Endodermal cell (in vitro differentiated cells): Measurements from ENCODE around the gene CHST11. TPM values are rescaled to one million over a fixed set of nuclear protein-coding genes. Genes with fewer than 3 reads are reported as not detected.

ENCODE experiments used
- DNase-seq: peaks from one replicate; pipeline ENCODE4 v3.0.0-alpha.2; 2017
- H3K27ac ChIP-seq: 2 replicates; pipeline ENCODE4 v1.5.1; 2013; ENCODE audit warnings: mild to moderate bottlenecking, low read depth, low read length, moderate library complexity
- H3K27me3 ChIP-seq: 2 replicates; pipeline ENCODE4 v1.6.1; 2013; ENCODE audit warnings: mild to moderate bottlenecking, low read length, moderate library complexity; ENCODE audit not compliant: insufficient read depth, control insufficient read depth, poor library complexity, severe bottlenecking
- H3K36me3 ChIP-seq: 2 replicates; pipeline ENCODE4 v1.7.0; 2013; ENCODE audit warnings: mild to moderate bottlenecking, low read length, moderate library complexity; ENCODE audit not compliant: control insufficient read depth, insufficient read depth
- H3K4me1 ChIP-seq: one replicate; pipeline ENCODE4 v1.7.0; 2013; ENCODE audit warnings: low read length; ENCODE audit not compliant: control insufficient read depth, insufficient read depth
- H3K4me3 ChIP-seq: 2 replicates; pipeline ENCODE4 v1.5.1; 2013; ENCODE audit warnings: mild to moderate bottlenecking, low read length, moderate library complexity
- H3K9ac ChIP-seq: 2 replicates; pipeline ENCODE4 v1.6.1; 2013; ENCODE audit warnings: mild to moderate bottlenecking, low read length, moderate library complexity; ENCODE audit not compliant: poor library complexity, severe bottlenecking; ENCODE audit errors: extremely low read depth
- H3K9me3 ChIP-seq: 2 replicates; pipeline ENCODE4 v1.6.1; 2013; ENCODE audit warnings: mild to moderate bottlenecking, low read length, moderate library complexity; ENCODE audit not compliant: control insufficient read depth
- H3K27ac Mint-ChIP-seq: 2 replicates; pipeline ENCODE4 v1.8.0; 2020; ENCODE audit warnings: mixed read lengths
- H3K27me3 Mint-ChIP-seq: 2 replicates; pipeline ENCODE4 v1.8.0; 2021; ENCODE audit warnings: mild to moderate bottlenecking, mixed read lengths; ENCODE audit not compliant: insufficient read depth
- H3K36me3 Mint-ChIP-seq: 2 replicates; pipeline ENCODE4 v1.8.0; 2020; ENCODE audit warnings: low read depth, mixed read lengths
- H3K4me1 Mint-ChIP-seq: 2 replicates; pipeline ENCODE4 v1.8.0; 2020; ENCODE audit warnings: mixed read lengths
- H3K4me3 Mint-ChIP-seq: 2 replicates; pipeline ENCODE4 v1.8.0; 2020; ENCODE audit warnings: mild to moderate bottlenecking, moderate library complexity, mixed read lengths
- H3K9me3 Mint-ChIP-seq: 2 replicates; pipeline ENCODE4 v1.8.0; 2020; ENCODE audit warnings: mild to moderate bottlenecking, mixed read lengths
- WGBS, 2 experiments: methylation state at CpG; one replicate each; pipeline versions ENCODE4 v1.1.5 to v1.1.7; 2013; ENCODE audit warnings: missing lambda C conversion rate in 2 of 2, mixed read lengths in 1 of 2; ENCODE audit not compliant: insufficient coverage in 1 of 2, insufficient read length in 1 of 2; 5-methylcytosine and 5-hydroxymethylcytosine counted together
- total RNA-seq, 2 donors: library from RNA; stranded (reverse); fragmentation: NEBNext Ultra II Directional in 1 of 2; extraction: Animal tissue kit (Norgen Biotek cat#: 25700) in 1 of 2; gene quantifications; 2 replicates in 1 of 2; 3 replicates in 1 of 2; pipeline ENCODE4 v1.2.1, GENCODE V29; 2021
- TF ChIP-seq, protein P1 (sequence below): fragments of 200-600 bp; sonication (generic); conservative IDR thresholded peaks from 2 replicates; pipeline ENCODE4 v1.5.0; 2021; ENCODE audit warnings: antibody characterized with exemption, mild to moderate bottlenecking

CHST11 gene
- total RNA-seq, 2 donors from 2014 or later: 30.7 to 36.2 TPM

DNA sequence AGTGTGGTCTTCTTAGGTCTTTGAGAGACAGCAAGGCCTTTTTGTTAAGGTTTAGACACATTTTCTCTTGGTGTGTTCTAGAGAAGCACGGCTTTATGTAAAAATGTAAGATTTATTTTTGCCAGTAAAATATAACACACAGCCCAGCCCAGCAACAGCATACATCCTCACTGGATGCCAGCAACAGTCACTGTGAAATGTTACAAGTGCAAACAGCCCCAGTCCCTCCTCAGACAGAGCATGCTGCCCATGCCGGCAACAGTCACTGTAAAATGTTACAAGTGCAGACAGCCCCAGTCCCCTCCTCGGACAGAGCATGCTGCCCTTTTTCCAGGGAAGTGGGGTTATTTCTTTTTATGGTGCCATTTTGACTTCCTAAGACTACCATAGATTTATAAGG is 207.6 kb downstream of the CHST11 start:
- peaks cover 12% of the 10 kb centered on the region for H3K4me1 Mint-ChIP-seq
- Histone ChIP-seq H3K36me3 (no peaks in the 10 kb centered on the region), H3K27me3 (no peaks in the 10 kb centered on the region), H3K27ac (no peak overlapping the region), H3K4me1 (peaks cover 14% of the 10 kb centered on the region), H3K4me3 (no peak overlapping the region), H3K9ac (no peak overlapping the region), H3K9me3 (no peaks in the 10 kb centered on the region)
- H3K9me3 Mint-ChIP-seq: no peaks in the 10 kb centered on the region
- 69 to 76% methylated on average over 2 of the region's 3 CpGs for WGBS, 2 experiments
- TF ChIP-seq, protein P1, sequence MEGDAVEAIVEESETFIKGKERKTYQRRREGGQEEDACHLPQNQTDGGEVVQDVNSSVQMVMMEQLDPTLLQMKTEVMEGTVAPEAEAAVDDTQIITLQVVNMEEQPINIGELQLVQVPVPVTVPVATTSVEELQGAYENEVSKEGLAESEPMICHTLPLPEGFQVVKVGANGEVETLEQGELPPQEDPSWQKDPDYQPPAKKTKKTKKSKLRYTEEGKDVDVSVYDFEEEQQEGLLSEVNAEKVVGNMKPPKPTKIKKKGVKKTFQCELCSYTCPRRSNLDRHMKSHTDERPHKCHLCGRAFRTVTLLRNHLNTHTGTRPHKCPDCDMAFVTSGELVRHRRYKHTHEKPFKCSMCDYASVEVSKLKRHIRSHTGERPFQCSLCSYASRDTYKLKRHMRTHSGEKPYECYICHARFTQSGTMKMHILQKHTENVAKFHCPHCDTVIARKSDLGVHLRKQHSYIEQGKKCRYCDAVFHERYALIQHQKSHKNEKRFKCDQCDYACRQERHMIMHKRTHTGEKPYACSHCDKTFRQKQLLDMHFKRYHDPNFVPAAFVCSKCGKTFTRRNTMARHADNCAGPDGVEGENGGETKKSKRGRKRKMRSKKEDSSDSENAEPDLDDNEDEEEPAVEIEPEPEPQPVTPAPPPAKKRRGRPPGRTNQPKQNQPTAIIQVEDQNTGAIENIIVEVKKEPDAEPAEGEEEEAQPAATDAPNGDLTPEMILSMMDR: no peak
- no peaks in the 10 kb centered on the region for H3K27me3 Mint-ChIP-seq
- no peak for DNase-seq
- H3K36me3 Mint-ChIP-seq: peaks cover 3% of the 10 kb centered on the region
- H3K4me3 Mint-ChIP-seq: no peak overlapping the region
- H3K27ac Mint-ChIP-seq: peak overlapping the region; percentile 12

DNA sequence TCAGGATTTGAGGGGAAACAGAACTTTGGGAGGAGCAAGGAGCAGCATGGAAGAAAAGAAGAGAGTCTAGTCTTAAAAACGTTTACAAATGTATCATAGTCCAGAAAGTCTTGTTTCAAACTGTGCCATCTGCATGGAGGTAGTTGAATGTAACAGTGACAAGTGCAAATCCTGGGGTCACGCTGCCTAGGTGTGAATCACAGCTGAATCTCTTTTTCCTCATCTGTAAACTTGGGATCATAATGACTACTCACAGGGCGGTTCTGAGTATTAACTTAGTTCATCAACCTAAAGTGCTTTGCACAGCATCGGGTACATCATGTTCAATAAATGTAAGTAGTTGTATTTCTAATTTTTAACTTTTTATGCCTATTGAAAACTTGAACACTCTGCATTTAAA is 208.5 kb downstream of the CHST11 start:
- Histone ChIP-seq H3K4me3 (no peak overlapping the region), H3K27me3 (no peaks in the 10 kb centered on the region), H3K4me1 (peaks cover 14% of the 10 kb centered on the region), H3K9me3 (no peaks in the 10 kb centered on the region), H3K36me3 (no peaks in the 10 kb centered on the region), H3K9ac (no peak overlapping the region), H3K27ac (no peak overlapping the region)
- TF ChIP-seq, protein P1: no peak
- Mint-ChIP-seq H3K27me3 (no peaks in the 10 kb centered on the region), H3K4me3 (no peak overlapping the region), H3K36me3 (peaks cover 3% of the 10 kb centered on the region), H3K27ac (no peak overlapping the region), H3K4me1 (peaks cover 16% of the 10 kb centered on the region), H3K9me3 (no peaks in the 10 kb centered on the region)
- no peak for DNase-seq
- 88 to 100% methylated on average over 3 to 4 of the region's 4 CpGs for WGBS, 2 experiments

DNA sequence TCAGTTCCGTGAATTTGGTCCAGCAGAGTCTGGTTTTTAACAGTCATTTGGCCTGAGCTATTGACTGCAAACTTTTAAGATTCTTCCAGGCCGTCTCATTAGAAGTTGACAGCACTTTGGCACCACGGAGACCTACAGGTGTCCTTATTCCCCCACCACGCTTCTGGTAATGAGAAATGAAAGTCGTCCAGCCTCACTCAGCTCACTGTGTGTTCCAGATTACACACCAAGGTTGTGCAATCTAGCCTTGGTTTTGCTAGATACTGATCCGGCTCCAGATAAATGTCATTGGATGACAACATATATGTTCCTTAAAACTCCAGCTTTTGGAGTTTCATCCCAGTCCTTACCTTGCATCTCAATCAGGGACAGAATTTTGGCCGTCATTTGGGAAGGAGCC is 210.4 kb downstream of the CHST11 start:
- Mint-ChIP-seq H3K27ac (no peak overlapping the region), H3K4me1 (peaks cover 32% of the 10 kb centered on the region), H3K27me3 (no peaks in the 10 kb centered on the region), H3K4me3 (no peak overlapping the region), H3K9me3 (no peaks in the 10 kb centered on the region), H3K36me3 (peaks cover 2% of the 10 kb centered on the region)
- Histone ChIP-seq H3K4me1 (peaks cover 20% of the 10 kb centered on the region), H3K9me3 (no peaks in the 10 kb centered on the region), H3K36me3 (no peaks in the 10 kb centered on the region), H3K27ac (no peak overlapping the region), H3K9ac (no peak overlapping the region), H3K4me3 (no peak overlapping the region), H3K27me3 (no peaks in the 10 kb centered on the region)
- TF ChIP-seq, protein P1: no peak
- 86 to 87% methylated on average over 6 to 7 of the region's 7 CpGs for WGBS, 2 experiments
- no peak for DNase-seq
